Measurements from ENCODE around the gene SOX18.

Gene SOX18

DNA sequence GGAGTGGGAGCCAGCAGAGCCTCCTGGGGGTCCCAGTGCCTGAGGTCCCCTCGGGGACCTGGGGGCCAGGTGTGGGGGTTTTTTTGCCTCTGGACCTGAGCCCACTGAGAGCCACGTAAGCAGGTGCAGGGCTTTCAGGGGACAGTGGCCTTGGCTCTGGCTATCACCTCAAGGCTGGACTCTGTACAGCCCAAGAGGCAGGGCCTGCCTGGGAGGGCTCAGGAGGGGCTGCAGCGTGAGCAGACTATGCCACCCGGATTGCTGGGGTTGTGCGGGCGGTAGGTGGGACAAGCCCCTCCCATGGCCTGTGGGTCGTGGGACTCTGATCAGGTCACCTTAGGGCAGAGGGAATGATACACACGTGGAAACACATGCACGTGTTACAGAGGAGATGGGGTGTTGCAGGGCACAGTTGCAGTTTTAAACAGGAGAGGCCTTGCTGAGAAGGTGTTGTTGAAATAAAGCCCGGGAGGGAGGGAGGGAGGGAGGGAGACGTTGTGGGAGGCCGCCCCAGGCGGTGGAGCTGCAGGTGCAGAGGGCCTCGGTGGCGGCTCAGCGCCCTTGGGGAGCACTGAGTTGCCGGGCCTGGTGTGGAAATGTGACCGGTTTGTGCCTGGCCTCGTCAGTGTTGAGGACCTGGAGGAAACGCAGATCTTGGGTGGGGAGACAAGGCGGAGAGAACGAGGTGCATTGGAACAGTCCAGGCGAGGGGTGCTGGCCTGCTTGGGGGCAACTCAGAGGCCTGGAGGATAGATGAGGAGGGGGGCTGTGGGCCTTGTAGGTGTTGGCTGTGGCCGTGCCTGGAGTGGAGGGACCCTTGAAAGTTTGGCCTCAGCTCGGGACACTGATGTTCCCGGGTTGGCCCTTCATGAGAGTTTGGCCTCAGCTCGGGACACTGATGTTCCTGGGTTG, 15.9 kb upstream of the SOX18 start:
- Histone ChIP-seq H3K27me3 (replicated peaks in 2 of 5; ENCODE audit: control insufficient read depth in 4 of 5, insufficient read depth in 5 of 5, low read length in 4 of 5) (no peaks in the 10 kb centered on the region), H3K4me3 (ENCODE audit: control insufficient read depth in 1 of 7, extremely low read depth in 1 of 7, insufficient read depth in 4 of 7, low read depth in 2 of 7, low read length in 6 of 7) (peak overlapping the region in 1 of 7 experiments; percentile 11), H3K36me3 (ENCODE audit: control insufficient read depth in 4 of 4, insufficient read depth in 4 of 4, low read length in 3 of 4) (no peaks in the 10 kb centered on the region), H3K9me3 (ENCODE audit: control extremely low read depth in 1 of 5, control insufficient read depth in 4 of 5, insufficient read depth in 2 of 5, low read depth in 1 of 5, low read length in 4 of 5) (no peaks in the 10 kb centered on the region), H3K27ac (ENCODE audit: insufficient read depth in 1 of 2, low read depth in 1 of 2, low read length in 2 of 2, poor library complexity in 1 of 2, severe bottlenecking in 2 of 2) (no peak overlapping the region), H3K4me1 (ENCODE audit: control extremely low read depth in 1 of 4, control insufficient read depth in 4 of 4, insufficient read depth in 4 of 4, low read length in 3 of 4) (peaks cover 2 to 79% (median 72%) of the 10 kb centered on the region in 4 experiments)
- DNase-seq = peak in 1 of 3 donors; percentile 40
- WGBS (ENCODE audit: insufficient coverage) = 48% methylated on average over 23 of the region's 27 CpGs
- CTCF ChIA-PET = interaction anchor here (1.1 to 2.7 kb wide), 6 partner anchors 10 to 27 kb away, joined by 3 to 12 read pairs (median 8); partner anchors contain the start of genes OPRL1 and RGS19
- POLR2A ChIA-PET = interaction anchor here (0.8 to 1.7 kb wide), 2 partner anchors 12 to 14 kb away, joined by 3 to 4 read pairs; partner anchors contain the start of genes OPRL1 and RGS19

DNA sequence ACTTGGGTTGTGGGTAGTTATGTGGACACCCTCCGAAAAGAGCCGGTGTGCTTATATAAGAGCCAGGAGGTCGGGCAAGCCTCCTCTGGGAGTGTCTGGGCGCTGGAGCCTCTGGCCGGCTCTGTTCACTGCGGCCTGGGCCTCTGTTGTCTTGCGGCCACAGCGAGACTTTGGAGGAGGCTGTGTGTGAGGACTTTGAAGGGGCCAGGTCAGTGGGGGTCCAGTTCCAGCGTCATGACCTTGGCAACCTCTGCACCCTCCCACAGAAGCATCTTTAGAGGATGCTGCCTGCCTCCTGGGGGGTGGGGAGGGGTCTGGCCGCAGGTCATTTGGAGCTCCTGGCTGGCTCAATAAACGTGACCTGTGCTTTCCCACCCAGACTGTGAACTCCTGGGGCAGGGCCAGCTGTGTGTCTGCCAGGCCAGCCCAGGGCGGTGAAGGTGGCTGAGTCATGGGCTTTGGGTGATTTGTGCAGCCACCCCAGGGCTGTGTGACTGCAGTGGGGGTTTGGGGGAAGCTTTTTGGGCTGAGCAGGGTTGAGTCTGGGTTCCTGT, 14.8 kb upstream of the SOX18 start:
- Histone ChIP-seq H3K4me1 (ENCODE audit: control extremely low read depth in 1 of 4, control insufficient read depth in 4 of 4, insufficient read depth in 4 of 4, low read length in 3 of 4) (peaks cover 2 to 70% (median 64%) of the 10 kb centered on the region in 4 experiments), H3K4me3 (ENCODE audit: control insufficient read depth in 1 of 7, extremely low read depth in 1 of 7, insufficient read depth in 4 of 7, low read depth in 2 of 7, low read length in 6 of 7) (peak overlapping the region in 5 of 7 experiments; percentile 63 to 83 (median 79)), H3K27me3 (replicated peaks in 2 of 5; ENCODE audit: control insufficient read depth in 4 of 5, insufficient read depth in 5 of 5, low read length in 4 of 5) (no peaks in the 10 kb centered on the region), H3K36me3 (ENCODE audit: control insufficient read depth in 4 of 4, insufficient read depth in 4 of 4, low read length in 3 of 4) (no peaks in the 10 kb centered on the region), H3K27ac (ENCODE audit: insufficient read depth in 1 of 2, low read depth in 1 of 2, low read length in 2 of 2, poor library complexity in 1 of 2, severe bottlenecking in 2 of 2) (no peak overlapping the region), H3K9me3 (ENCODE audit: control extremely low read depth in 1 of 5, control insufficient read depth in 4 of 5, insufficient read depth in 2 of 5, low read depth in 1 of 5, low read length in 4 of 5) (no peaks in the 10 kb centered on the region)
- CTCF ChIA-PET = interaction anchor here (0.8 to 2.7 kb wide), 6 partner anchors 8 to 56 kb away, joined by 3 to 12 read pairs (median 6); partner anchors contain the start of gene OPRL1
- DNase-seq = no peak
- WGBS (ENCODE audit: insufficient coverage) = 55% methylated on average over 3 of the region's 12 CpGs
- POLR2A ChIA-PET = interaction anchor here (1.0 to 1.7 kb wide), 2 partner anchors 13 to 17 kb away, joined by 3 to 4 read pairs; no protein-coding TSS in a partner anchor

DNA sequence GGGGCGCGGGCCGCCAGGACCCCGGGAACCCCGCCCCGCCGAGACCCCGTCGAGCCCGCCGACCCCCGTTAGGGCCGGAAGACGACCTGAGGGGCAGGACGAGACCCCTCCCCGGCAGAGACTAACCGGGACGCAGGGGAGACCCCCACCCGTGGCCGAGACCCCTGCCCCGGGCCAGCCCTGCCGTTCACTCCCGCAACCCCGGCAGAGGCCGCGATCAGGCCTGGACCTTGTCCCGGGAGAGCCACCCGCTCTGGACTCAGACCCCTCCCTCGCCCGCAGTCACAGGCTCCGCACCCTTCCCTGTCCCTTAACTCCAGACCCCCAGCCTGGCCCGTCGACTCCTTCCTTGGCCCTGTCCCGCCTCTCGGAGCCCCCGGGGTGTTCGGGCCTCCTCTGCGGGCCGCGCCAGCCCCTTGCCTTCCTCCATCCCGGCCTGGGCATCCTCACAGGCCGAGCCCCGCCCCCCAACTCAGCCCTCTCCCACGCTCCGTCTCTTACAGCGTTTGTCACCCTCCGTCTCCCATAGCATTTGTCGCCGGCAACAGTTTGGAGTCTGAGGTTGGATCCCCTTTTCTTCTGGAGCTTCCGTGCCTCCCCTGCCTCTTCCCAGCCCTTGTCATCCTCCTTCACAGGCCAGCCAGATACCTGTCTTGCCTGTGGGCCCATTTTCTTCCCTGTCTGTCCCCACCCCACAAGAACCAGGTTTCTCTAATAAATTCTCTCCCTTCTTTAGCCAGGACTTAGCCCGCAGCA, 14.1 kb upstream of the SOX18 start:
- ChIA-PET POLR2A (interaction anchor here (1.0 to 1.7 kb wide), 5 partner anchors 10 to 25 kb away, joined by 3 to 6 read pairs (median 3); partner anchors contain the start of genes OPRL1 and RGS19), CTCF (interaction anchor here (0.8 to 15.2 kb wide), 11 partner anchors 9 to 83 kb away, joined by 3 to 187 read pairs (median 8); partner anchors contain the start of genes C20orf204, LKAAEAR1 and OPRL1)
- Histone ChIP-seq H3K27me3 (replicated peaks in 2 of 5; ENCODE audit: control insufficient read depth in 4 of 5, insufficient read depth in 5 of 5, low read length in 4 of 5) (no peaks in the 10 kb centered on the region), H3K9me3 (ENCODE audit: control extremely low read depth in 1 of 5, control insufficient read depth in 4 of 5, insufficient read depth in 2 of 5, low read depth in 1 of 5, low read length in 4 of 5) (no peaks in the 10 kb centered on the region), H3K27ac (ENCODE audit: insufficient read depth in 1 of 2, low read depth in 1 of 2, low read length in 2 of 2, poor library complexity in 1 of 2, severe bottlenecking in 2 of 2) (peak overlapping the region in 1 of 2 experiments; percentile 43), H3K4me3 (ENCODE audit: control insufficient read depth in 1 of 7, extremely low read depth in 1 of 7, insufficient read depth in 4 of 7, low read depth in 2 of 7, low read length in 6 of 7) (peak overlapping the region; percentile 58 to 83 (median 76)), H3K4me1 (ENCODE audit: control extremely low read depth in 1 of 4, control insufficient read depth in 4 of 4, insufficient read depth in 4 of 4, low read length in 3 of 4) (peaks cover 2 to 64% (median 58%) of the 10 kb centered on the region in 4 experiments), H3K36me3 (ENCODE audit: control insufficient read depth in 4 of 4, insufficient read depth in 4 of 4, low read length in 3 of 4) (no peaks in the 10 kb centered on the region)
- no peak for DNase-seq
- WGBS (ENCODE audit: insufficient coverage) = 2% methylated on average over 51 of the region's 51 CpGs

DNA sequence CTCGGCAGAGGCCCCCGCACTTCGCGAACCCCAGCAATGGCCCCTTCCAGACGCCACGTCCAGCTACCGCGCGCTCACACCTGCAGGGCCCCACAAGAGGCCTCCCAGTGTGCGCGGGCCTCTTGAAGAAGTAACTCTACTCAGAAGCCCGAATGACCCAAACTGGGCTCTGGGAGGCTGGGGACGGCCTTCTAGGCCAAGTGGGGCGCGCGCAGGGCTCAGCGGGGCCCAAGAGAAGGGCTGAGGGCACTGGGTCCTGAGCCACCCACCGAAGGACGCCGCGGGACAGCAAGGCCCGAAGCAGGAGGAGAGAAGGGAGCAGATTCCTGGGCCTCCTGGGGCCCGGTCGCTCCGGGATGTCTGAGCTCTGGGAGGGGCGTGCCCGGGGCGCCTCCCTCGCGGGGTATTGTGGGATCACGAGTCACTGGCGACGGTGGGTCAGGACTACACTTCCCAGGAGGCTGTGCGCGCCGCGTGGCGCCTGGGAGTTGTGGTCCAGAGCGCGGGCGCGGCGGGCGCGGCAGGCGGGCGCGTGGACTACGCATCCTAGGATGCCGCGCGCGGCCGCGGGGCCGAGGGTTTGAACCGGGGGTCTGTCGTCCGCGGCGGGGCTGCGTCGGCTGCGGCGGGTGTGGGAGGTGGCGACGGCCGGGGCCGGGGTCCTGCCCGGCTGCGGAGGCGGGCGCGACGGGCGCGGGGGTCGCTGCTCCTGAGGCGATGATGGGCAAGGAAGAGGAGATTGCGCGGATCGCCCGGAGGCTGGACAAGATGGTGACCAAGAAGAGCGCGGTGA, 13.4 kb upstream of the SOX18 start, which contains the start of gene TCEA2:
Gene TCEA2, plus strand, starts transcription at position 603 of the 793 bp plus-strand sequence. Its CDS starts 115 bp downstream, at position 718.
- no peaks in the 10 kb centered on the region for H3K27me3 ChIP-seq (replicated peaks in 2 of 5; ENCODE audit: control insufficient read depth in 4 of 5, insufficient read depth in 5 of 5, low read length in 4 of 5)
- ChIA-PET CTCF (interaction anchor here (0.9 to 15.2 kb wide), 8 partner anchors 9 to 83 kb away, joined by 3 to 187 read pairs (median 6); partner anchors contain the start of genes C20orf204 and LKAAEAR1), POLR2A (interaction anchor here (0.7 to 1.6 kb wide), 5 partner anchors 9 to 24 kb away, joined by 3 to 6 read pairs (median 3); partner anchors contain the start of genes OPRL1 and RGS19)
- H3K4me3 ChIP-seq (ENCODE audit: control insufficient read depth in 1 of 7, extremely low read depth in 1 of 7, insufficient read depth in 4 of 7, low read depth in 2 of 7, low read length in 6 of 7) = peak within 1 kb of the TSS; percentile 58 to 83 (median 76)
- H3K9me3 ChIP-seq (ENCODE audit: control extremely low read depth in 1 of 5, control insufficient read depth in 4 of 5, insufficient read depth in 2 of 5, low read depth in 1 of 5, low read length in 4 of 5) = no peaks in the 10 kb centered on the region
- H3K27ac ChIP-seq (ENCODE audit: insufficient read depth in 1 of 2, low read depth in 1 of 2, low read length in 2 of 2, poor library complexity in 1 of 2, severe bottlenecking in 2 of 2) = peak within 1 kb of the TSS; percentile 33 to 83
- H3K36me3 ChIP-seq (ENCODE audit: control insufficient read depth in 4 of 4, insufficient read depth in 4 of 4, low read length in 3 of 4) = no peaks in the 10 kb centered on the region
- peak; percentile 89 to 94 (median 93) for DNase-seq
- 7% methylated on average over 81 of the region's 85 CpGs for WGBS (ENCODE audit: insufficient coverage)
- peaks cover 2 to 61% (median 56%) of the 10 kb centered on the region in 4 experiments for H3K4me1 ChIP-seq (ENCODE audit: control extremely low read depth in 1 of 4, control insufficient read depth in 4 of 4, insufficient read depth in 4 of 4, low read length in 3 of 4)

DNA sequence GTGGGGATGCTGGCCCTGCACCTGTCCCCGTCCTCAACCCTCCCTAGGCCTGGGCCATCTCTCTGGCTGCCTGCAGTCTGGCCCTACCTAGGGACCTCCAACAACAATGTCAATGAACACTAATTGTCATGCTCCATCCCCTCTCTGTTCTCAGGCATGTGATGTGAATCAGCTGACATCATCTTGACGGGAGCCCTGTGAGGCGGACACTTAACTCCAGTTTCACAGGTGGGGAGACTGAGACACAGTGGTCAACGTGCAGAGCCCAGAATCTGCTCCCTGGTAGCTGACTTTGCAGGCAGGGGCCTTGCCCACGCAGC, 12.8 kb upstream of the SOX18 start:
- Histone ChIP-seq H3K36me3 (ENCODE audit: control insufficient read depth in 4 of 4, insufficient read depth in 4 of 4, low read length in 3 of 4) (no peaks in the 10 kb centered on the region), H3K4me1 (ENCODE audit: control extremely low read depth in 1 of 4, control insufficient read depth in 4 of 4, insufficient read depth in 4 of 4, low read length in 3 of 4) (peaks cover 2 to 61% (median 56%) of the 10 kb centered on the region in 4 experiments), H3K9me3 (ENCODE audit: control extremely low read depth in 1 of 5, control insufficient read depth in 4 of 5, insufficient read depth in 2 of 5, low read depth in 1 of 5, low read length in 4 of 5) (no peaks in the 10 kb centered on the region), H3K27me3 (replicated peaks in 2 of 5; ENCODE audit: control insufficient read depth in 4 of 5, insufficient read depth in 5 of 5, low read length in 4 of 5) (no peaks in the 10 kb centered on the region), H3K4me3 (ENCODE audit: control insufficient read depth in 1 of 7, extremely low read depth in 1 of 7, insufficient read depth in 4 of 7, low read depth in 2 of 7, low read length in 6 of 7) (peak overlapping the region in 4 of 7 experiments; percentile 76 to 83 (median 80)), H3K27ac (ENCODE audit: insufficient read depth in 1 of 2, low read depth in 1 of 2, low read length in 2 of 2, poor library complexity in 1 of 2, severe bottlenecking in 2 of 2) (peak overlapping the region; percentile 33 to 83)
- DNase-seq = no peak
- POLR2A ChIA-PET = interaction anchor here (0.7 to 1.6 kb wide), 5 partner anchors 8 to 24 kb away, joined by 3 to 6 read pairs (median 3); partner anchors contain the start of genes OPRL1 and RGS19
- CTCF ChIA-PET = interaction anchor here (0.9 to 15.2 kb wide), 8 partner anchors 8 to 82 kb away, joined by 3 to 187 read pairs (median 6); partner anchors contain the start of genes C20orf204 and LKAAEAR1
- 63% methylated on average over 5 of the region's 5 CpGs for WGBS (ENCODE audit: insufficient coverage)

All from common myeloid progenitor, CD34-positive (primary cell).